NCI-H510A treated with DMSO at 0.1 percent for 48 hours (cell line): ENCODE results near the gene PRAMEF33.
"Not testable (repeated sequence)": the region's sequence is repeated elsewhere in the genome, so short reads cannot be mapped to it uniquely, and the experiment has no call there.

Source experiments
- DNase-seq: peaks from one replicate; lab custom pipeline; 2025; lab: John Stamatoyannopoulos, UW

PRAMEF33 gene, protein sequence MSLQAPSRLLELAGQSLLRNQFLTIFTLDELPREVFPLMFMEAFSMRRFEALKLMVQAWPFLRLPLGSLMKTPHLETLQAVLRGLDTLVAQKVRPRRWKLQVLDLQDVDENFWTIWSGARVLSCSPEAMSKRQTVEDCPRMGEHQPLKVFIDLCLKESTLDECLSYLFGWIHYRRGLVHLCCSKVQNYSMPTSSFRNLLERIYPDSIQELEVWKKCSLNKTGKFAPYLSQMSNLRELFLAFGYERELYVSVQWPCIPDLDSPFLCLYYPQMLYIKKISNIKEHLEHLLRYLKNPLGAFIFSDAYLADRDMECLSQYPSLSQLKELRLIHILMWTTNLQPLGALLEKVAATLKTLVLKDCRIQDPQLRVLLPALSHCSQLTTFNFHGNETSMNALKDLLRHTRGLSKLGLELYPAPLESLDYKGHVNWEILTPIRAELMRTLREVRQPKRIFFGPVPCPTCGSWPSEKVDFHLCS

GRCh38 chr1:13303239-13303638 lies at the start of gene PRAMEF33:
TSS of gene PRAMEF33 (plus strand) at chr1:13303539. CDS start at chr1:13305955, 2,416 bp downstream.
- not testable (repeated sequence) for DNase-seq

DNA sequence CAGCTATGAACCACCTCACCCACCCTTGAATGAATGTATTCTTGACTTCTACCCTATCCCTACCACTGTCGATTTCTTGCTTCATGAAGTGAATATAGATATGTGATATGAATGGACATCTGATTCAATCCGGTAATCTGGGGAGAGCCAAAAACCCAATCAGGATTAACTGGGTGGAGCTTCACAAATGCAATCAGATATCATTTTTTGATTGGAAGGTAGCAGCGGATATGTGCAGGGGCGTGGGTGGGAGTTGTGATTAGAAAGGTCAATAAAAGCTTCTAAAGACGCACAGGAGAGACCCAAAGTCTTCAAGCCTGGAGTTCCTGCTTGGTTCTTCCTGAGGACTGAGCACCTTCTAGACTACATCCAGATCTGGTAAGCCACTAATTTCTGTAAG lies 49.4 kb upstream of the PRAMEF33 start, which contains the start of gene PRAMEF5:
Gene PRAMEF5 (plus strand): TSS at position 301 of the 400 bp plus-strand sequence. CDS start 5,071 bp downstream, outside the sequence.
- not testable (repeated sequence) for DNase-seq

DNA sequence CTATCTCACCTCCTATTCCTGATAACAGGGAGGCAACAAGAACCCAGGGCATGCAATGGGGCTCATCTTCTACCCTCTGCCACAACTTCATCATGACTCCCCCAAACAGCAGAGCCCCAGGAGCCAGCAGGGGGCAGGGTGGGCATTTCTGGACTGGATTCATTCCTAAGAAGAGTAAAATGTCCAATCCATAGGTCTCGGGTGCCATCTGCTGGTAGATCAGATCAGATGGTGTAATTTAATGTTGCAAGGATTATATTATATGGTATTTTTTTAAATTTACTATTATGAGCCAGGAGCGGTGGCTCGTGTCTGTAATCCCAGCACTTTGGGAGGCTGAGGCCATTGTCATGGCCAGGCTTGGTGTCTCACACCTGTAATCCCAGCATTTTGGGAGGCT lies 38.2 kb upstream of the PRAMEF33 start:
- not testable (repeated sequence) for DNase-seq

- not testable (repeated sequence) for DNase-seq
Measured at GRCh38 chr1:13277016-13277415, 26.3 kb upstream of the PRAMEF33 start.

DNA sequence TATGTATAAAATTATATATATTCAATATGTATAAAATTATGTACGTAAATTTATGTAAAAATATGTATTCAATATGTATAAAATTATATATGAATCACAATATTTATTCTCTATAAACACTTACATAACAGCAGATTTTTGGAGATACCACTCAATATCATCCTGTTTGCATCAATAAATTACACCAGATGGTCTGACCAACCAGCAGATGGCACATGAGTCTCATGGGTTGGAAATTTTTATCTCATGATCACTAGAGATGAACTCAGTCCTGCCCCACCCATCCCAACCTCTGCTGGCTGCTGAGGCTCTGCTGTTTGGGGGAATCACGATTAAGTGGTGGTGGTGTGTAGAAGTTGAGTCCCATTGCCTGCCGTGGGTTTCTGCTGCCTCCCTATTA lies 23.7 kb upstream of the PRAMEF33 start:
- not testable (repeated sequence) for DNase-seq

DNA sequence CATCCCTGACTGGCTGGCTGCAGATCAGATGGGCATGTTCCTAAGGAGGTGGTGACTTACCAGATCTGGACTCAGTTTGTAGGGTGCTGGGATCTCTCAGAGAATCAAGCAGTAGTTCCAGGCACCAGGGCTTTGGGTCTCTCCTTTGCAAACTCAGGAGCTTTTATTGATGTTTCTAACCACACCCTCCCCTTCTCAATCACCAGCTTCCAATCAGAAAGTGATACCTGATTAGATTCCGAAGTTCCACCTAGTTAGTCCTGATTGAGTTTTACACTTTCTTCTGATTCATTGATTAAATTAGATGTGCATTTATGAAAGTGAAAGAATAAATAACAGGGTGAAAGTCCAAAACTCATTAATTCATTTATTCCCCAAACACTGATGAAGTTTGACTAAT lies 18.3 kb upstream of the PRAMEF33 start, which contains the start of gene PRAMEF8:
Gene PRAMEF8 (minus strand): TSS at position 101 of the 400 bp plus-strand sequence. CDS start 1,046 bp downstream, outside the sequence.
- DNase-seq = not testable (repeated sequence)

GRCh38 chr1:13289030-13289429 lies 14.3 kb upstream of the PRAMEF33 start:
- DNase-seq = not testable (repeated sequence)

GRCh38 chr1:13297216-13297931 lies 6.0 kb upstream of the PRAMEF33 start:
- DNase-seq = not testable (repeated sequence)

- DNase-seq = not testable (repeated sequence)
Measured at GRCh38 chr1:13298699-13299098, 4.6 kb upstream of the PRAMEF33 start.

- DNase-seq = not testable (repeated sequence)
Measured at GRCh38 chr1:13302197-13302596, 1.1 kb upstream of the PRAMEF33 start.

DNA sequence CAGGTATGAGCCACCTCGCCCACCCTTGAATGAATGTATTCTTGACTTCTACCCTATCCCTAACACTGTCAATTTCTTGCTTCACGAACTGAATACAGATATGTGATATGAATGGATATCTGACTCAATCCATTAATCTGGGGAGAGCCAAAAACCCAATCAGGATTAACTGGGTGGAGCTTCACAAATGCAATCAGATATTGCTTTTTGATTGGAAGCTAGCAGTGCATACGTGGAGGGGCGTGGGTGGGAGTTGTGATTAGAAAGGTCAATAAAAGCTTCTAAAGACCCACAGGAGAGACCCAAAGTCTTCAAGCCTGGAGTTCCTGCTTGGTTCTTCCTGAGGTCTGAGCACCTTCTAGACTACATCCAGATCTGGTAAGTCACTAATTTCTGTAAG lies 11.9 kb downstream of the PRAMEF33 start, which contains the start of gene PRAMEF15:
Gene PRAMEF15 (plus strand): TSS at position 301 of the 400 bp plus-strand sequence. CDS start 2,827 bp downstream, outside the sequence.
- DNase-seq = not testable (repeated sequence)

- DNase-seq = not testable (repeated sequence)
Measured at GRCh38 chr1:13342496-13342895, 39.2 kb downstream of the PRAMEF33 start.

- DNase-seq = not testable (repeated sequence)
Measured at GRCh38 chr1:13347034-13347433, 43.7 kb downstream of the PRAMEF33 start, which contains the start of gene PRAMEF14. TSS of gene PRAMEF14 (minus strand) at chr1:13347134. CDS start at chr1:13345314, 1,820 bp downstream.

GRCh38 chr1:13353476-13353875 lies 50.1 kb downstream of the PRAMEF33 start:
- not testable (repeated sequence) for DNase-seq

GRCh38 chr1:13354475-13354874 lies 51.1 kb downstream of the PRAMEF33 start:
- DNase-seq = not testable (repeated sequence)

- peak; percentile 79 for DNase-seq
Measured at GRCh38 chr1:13356774-13357173, 53.4 kb downstream of the PRAMEF33 start.
